Stimulated activated CD8-positive, alpha-beta memory T cell treated with anti-CD3 and anti-CD28 coated beads, Interleukin-7, amount 100 ng/mL, for 48 hours (primary cell): ENCODE results near the gene TOP1.

Source experiments
- DNase-seq, 2 donors: peaks; one replicate each; pipeline ENCODE4 v3.0.0-alpha.2; 2020; ENCODE audit warnings: low read depth in 1 of 2; ENCODE audit errors: extremely low read depth in 1 of 2

The TOP1 gene

GRCh38 chr20:41028359-41029149 lies at the start of gene TOP1:
TOP1 (plus strand) TSS chr20:41028822; CDS start chr20:41029068, 246 bp downstream.
- DNase-seq: peak; percentile 100

DNA sequence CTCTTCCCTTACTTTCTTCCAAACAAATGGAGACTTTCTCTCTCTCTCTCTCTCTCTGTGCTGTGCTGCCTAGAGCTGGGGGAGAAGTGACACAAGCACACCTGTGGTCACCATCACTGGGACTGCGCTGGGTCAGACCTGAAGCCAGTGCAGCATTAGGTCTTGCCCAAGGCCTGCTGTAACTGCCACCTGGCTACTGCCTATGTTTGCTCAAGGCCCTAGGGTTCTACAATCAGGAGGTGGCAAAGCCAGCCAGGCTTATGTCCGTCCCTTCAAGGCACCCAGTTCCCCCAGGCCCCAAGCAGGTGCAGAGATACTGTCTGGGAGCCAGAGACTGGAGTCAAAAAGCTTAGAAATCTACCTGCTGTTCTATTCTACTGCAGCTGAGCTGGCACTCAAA lies 49.4 kb upstream of the TOP1 start:
- DNase-seq: no peak

DNA sequence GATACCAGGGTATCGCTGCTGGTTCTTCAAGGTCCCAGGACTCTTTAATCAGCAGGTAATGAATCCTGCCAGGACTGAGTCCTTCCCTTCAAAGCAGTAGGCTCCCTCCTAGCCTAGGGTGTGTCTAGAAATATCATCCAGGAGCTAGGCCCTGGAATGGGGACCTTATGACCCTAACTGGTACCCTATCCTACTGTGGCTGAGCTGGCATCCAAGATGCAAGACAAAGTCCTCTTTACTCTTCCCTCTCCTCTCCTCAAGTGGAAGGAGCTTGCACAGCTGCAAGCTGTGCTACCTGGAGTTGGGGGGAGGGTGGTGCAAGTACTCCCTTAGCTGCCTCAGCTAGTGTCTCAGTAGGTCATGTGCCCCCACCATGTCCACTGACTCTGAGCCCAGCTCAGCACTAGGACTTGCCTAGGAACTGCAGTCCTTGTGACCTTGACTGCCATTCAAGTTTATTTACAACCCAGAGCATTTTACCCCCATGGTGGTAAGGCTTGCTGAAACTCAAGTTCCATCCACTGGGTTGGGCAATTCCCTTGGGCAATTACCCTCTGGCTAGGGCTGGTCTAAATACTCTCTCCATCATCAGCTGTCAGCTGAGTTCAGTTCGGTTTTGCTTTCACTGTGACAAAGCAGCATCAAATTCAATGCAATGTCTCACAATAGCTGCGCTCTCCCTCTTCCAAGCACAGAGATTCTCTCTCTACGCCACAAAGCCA lies 48.4 kb upstream of the TOP1 start:
- DNase-seq: no peak

DNA sequence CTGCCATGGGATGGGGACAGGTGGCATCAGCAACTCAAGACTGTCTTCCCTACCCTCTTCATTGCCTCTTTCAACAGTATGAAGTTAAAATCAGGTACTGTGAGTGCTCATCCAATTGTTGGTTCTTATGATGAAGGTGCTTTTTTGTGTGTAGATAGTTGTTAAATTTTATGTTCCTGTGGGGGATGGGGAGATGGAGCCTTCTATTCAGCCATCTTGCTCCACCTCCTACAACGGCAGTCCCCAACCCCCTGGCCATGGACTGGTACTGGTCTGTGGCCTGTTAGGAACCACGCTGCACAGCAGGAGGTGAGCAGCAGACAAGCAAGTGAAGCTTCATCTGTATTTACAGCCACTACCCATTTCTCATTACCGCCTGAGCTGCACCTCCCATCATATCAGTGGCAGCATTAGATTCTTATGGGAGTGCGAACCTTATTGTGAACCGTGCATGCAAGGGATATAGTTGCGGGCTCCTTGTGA lies 47.8 kb upstream of the TOP1 start:
- no peak for DNase-seq

DNA sequence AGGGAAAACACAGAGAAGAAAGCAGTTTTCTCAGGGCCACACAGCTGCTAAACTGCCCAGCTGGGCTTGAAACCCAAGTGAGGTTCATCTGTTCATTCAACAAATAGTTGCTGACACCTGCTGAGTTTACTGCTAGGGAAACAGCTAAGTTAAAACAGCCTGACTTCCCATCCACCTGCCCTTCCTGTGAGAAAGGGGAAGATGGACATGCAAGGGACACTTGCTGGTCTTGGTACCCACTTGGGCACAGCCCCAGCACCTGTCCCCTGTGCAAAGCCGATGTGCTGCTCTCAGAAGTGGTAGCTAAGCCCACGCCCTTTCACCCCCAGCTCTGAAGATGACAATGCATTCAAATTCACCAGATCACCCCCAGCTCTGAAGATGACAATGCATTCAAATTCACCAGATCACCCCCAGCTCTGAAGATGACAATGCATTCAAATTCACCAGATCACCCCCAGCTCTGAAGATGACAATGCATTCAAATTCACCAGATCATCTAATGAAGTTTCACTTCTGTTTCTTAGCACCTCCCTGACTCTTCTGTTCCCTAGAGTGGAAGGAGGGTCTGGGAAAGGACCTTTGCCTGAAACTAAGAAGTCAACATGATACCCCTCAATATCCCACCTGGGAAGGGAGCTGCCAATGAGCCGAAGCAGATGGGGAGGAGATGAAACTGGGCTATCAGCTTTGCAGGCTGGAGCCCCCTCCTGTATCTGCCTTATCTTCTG lies 46.0 kb upstream of the TOP1 start:
- no peak for DNase-seq

DNA sequence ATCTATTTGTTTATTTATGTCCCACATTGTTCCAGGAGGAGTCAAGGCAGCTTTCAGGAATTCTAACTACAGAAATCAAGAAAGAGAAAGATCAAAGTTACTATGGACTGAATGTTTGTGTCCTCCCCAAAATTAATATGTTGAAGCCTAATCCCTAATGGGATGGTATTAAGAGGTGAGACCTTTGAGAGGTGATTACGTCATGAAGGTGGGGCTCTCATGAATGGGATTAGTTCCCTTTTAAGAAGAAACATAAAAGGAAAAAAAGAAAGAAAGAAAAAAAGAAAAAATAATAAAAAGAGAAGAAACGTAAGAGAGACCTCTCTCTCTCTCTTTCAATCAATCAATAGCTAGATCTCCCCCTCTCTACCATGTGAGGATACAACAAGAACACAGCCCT lies 44.7 kb upstream of the TOP1 start:
- no peak for DNase-seq

DNA sequence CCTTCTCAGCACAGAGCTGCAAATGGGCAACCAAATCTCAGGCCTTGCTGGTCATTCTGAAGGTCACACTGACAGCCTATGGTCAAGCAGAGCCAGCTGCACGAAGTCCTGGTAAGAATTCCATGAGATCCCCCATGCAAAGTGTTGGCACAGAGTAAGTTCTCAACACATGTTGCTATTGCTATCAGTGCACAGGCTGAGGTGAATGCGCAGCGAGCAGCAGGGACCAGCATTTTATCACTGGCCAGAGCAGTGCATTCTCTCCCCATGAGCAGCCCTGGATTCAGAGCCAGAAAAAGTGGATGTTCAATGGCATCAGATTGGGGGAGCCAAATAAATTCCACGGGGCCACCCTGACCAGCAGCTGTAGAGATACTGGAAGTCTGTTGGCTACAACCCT lies 44.1 kb upstream of the TOP1 start:
- DNase-seq: no peak

- no peak for DNase-seq
Measured at GRCh38 chr20:40986774-40987173, 41.8 kb upstream of the TOP1 start.

DNA sequence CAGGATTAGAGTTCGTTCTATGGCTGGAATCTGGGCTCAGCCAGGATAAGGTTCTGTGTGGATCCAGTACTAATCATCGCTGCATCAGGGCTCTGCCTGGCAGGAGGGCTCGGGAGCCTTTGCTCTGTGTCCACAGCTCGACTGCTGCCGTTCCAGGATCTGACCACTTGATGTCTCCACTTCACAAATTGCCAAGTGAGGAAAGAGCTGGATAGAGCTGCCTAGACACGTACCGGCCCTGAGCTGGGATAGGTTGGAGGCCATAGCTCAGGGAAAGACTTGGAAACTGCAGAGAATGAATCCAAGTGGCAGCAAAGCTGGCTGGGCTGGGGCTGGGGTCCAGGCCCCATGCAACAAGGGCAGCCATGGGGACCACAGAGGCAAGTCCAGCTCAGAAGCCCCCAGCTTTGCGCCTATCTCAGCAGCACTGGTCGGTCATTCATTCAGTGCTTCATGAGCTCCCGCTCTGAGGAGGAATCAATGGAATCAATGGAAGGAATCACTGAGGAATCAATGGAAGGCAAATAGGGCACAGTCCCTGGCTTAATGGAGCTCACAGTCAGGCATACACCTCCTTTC lies 38.0 kb upstream of the TOP1 start:
- peak; percentile 45 to 60 for DNase-seq

DNA sequence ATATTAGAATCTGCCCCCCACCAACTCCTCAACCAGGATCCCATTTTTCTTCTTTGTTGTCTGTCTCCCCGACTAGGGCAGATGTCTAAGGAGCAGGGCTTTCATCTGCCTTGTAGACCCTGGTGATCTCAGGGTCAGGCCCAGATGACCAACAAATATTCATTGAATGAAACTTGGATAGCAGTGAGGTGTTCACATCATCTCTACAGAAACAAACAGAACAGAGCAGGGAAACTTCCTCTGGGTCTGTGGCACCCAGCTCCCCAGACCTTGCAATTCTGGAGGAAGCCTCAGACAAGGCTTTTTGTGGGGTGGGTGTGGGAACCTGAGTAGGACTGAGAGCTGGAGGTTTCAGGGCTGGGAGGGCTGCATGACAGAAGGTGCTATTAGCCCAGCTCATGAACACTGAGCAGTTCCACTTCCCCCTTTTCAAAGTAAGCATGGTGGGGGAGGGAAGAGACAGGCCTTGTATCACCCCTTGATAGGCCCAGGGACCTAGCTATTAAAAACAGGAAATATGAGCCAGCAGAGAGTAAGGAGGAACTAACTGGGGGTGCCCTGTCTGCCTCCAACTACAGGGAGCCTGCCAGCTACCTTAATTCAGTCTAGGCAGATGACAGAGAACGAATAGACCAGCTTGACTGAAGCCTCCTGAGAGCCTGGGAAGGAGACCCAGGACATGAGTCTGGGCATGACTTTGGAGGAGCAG lies 37.3 kb upstream of the TOP1 start:
- no peak for DNase-seq

DNA sequence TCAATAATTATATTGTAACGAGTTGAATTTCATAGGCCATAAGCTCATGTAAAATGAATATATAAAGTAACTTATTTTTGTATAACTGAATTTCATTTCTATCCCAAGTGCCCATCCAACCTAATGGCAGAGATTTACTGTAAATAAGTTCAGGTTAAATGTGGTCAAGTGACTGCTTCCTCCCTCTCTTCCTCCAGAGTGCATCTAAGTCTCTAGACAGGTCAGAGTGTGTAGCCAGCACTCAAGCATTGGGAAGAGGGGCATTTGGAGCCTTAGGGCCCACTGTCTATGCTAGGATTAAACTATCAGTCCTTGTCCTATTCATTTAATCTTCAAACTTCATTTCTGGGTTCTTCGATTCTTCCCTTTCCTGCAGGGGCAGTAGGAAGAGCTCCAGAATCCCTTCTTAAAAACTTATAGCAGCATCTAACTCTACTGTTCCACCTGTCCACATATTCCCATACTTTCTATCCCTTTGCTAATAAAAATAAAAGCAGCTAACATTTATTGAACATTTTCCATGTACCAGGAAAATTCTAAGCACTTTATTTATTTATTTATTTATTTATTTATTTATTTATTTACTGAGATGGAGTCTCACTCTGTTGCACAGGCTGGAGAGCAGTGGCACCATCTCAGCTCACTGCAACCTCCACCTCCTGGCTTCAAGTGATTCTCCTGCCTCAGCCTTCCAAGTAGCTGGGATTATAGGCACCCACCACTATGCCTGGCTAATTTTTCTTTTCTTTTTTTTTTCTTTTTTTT lies 36.1 kb upstream of the TOP1 start:
- DNase-seq: no peak

DNA sequence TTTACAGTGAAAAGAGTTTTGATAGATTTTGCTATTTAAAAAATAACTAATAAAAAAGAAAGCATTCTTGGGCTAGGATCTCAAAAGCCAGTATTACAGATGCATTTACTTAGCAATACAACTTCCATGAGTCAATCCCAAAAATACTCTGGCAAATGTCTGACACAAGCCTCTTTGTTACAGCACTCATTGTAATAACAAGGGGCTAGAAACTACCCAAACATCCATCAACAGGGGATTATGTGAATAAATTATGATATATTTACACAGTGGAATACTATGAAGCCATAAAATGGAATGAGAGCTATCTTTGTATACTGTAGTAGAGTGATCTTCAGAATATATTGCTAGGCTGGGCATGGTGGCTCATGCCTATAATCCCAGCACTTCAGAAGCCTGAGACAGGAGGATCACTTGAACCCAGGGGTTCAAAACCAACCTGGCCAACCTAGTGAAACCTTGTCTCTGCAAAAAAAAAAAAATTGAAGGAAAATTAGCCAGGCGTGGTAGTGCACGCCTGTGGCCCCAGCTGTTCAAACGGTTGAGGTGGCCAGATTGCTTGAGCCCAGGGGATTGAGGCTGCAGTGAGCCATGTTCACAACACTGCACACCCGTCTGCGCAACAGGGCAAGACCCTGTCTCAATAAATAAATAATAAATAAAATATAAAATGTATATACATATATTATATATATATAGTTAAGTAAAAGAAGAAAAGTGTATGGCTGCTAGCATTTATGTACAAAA lies 34.7 kb upstream of the TOP1 start:
- no peak for DNase-seq

DNA sequence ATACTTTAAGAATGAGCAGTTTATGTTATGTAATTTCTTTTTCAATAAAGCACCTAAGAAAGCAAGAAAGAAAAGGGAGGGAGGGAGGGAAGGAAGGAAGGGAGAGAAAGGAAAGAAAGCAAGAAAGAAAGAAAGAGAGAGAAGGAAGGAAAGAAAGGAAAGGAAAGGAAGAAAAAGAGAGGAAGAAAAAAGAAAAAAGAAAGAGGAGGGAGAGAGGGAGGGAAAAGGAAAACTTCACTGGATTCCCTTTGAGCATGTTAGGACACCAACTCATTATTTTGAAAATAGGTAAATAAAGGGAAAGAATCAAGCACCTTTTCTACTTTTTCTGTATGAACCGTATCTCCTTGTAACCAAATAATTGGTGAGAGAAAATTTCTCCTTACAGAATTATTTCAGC lies 32.3 kb upstream of the TOP1 start:
- no peak for DNase-seq

- no peak for DNase-seq
Measured at GRCh38 chr20:40997116-40997515, 31.5 kb upstream of the TOP1 start.

- no peak for DNase-seq
Measured at GRCh38 chr20:40999841-41000240, 28.8 kb upstream of the TOP1 start.

DNA sequence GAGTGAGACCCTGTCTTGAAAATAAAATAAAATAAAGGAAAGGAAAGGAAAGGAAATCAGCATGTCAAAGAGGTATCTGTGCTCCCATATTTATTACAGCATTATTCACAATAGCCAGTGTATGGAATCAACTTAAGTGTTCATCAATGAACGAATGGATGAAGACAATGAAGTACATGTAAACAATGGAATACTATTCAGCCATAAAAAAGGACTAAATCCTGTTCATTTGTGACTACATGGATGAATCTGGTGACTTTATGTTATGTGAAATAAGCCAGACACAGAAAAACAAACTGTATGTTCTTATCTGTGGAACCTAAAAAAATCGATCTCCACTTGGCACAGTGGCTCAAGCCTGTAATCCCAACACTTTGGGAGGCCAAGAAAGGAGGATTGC lies 28.0 kb upstream of the TOP1 start:
- DNase-seq: no peak

- no peak for DNase-seq
Measured at GRCh38 chr20:41001497-41001896, 27.1 kb upstream of the TOP1 start.

DNA sequence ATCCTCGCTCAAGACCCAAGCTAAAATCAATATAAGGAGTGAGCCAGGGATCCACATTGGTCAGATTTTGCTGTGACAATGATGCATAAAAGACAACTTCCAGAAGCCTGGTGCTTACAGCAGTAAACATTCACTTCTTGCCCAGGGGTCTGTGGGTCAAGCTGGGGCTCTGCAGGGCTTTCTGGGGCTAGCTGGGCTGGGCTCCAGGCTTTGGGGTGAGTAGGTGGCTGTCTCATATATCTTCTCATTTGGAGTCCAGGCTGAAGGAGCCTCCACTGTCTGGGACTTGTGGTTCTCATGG lies 25.8 kb upstream of the TOP1 start:
- DNase-seq: no peak

DNA sequence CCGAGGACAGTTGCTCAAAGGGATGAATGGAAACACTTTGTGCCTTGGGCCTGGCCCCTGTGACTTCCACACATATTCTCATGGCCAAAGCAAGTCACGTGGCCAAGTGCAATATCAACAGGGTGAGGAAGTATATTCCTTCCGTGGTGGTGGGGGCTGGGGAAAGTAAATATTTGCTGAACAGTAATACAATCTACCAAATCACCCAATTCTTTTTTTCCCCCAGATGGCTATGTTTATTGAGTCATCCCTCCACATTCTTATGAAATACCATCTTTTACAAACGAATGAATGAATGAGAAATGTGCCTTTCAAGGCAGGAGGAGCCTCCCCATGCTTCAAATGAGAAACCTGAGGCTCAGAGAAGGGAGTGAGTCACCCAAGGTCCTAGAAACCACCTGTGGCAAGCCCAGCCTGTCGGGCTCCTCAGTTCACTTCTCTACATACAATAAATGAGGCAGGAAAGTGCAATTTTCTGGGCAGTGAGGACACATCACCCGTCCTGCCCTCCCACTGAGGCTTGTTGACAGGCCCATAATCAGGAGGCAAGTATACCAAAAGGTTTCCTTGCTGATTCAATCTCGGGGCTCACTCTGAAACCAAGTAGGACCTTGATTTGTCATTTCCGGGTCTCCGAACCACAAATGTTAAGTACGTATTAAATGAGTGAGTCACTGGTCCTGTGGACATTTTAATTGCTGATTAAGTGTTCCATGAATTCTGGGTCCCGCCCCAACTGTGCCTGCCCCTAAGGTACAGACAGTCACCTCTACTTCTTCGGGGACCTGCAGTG lies 25.3 kb upstream of the TOP1 start:
- peak; percentile 55 to 79 for DNase-seq
